ENCODE results near the gene BABAM2. TPM values are rescaled to one million over a fixed set of nuclear protein-coding genes. Genes with fewer than 3 reads are reported as not detected.

Gene BABAM2
- total and polyA plus RNA-seq, 4 donors = 9.9 to 17.0 (median 13.9) TPM

DNA sequence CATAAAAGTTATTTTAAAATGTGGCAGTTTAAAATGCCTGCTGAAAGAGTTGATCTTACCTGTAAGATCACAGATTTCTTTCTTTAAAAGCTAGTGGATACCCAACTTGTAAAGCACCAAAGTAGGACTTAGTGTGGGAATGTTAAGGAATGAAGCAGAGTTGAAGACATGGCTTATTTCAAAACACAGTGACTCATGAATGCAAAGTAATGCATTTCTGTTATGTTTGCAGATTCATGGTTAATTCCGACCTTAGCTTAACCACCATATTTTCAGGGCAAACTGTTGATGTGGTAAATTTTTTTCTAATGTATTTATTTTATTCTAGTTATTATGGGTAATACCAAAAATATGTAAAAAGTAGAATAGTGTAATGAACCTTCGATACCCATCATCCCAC, 295.4 kb downstream of the BABAM2 start (continued):
- no peak for TF ChIP-seq RXRA (IDR thresholded peaks at IDR 0.05)
- TF ChIP-seq HNF4G (IDR thresholded peaks at IDR 0.05) = no peak

DNA sequence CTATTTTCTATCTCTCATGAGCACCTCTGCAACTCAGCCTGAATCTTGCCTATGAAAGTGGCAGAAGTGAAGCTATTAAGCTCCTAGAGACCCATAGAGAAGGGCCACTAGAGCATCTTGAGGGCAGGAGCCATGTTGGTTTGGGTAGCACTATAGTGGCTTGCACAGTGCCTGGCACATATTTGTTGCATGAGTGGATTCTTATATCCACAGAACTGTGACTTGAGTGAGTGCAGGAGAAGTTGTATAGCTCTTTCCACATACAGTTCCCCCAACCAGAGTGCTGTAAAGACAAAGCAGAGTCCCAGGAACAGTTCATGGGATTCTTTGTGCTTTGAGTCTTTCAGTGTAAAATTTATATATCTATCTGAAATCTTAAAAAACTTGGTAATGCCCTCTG, 296.7 kb downstream of the BABAM2 start:
- H3K27ac ChIP-seq (ENCODE audit: low read depth in 1 of 2, low read length in 2 of 2) = no peak overlapping the region
- TF ChIP-seq HNF4G (IDR thresholded peaks at IDR 0.05) (no peak), HNF4A (conservative IDR thresholded peaks at IDR 0.05) (no peak), RXRA (IDR thresholded peaks at IDR 0.05) (no peak), YY1 (IDR thresholded peaks at IDR 0.05) (no peak), JUND (IDR thresholded peaks at IDR 0.05) (no peak), RAD21 (IDR thresholded peaks at IDR 0.05) (no peak), TAF1 (conservative IDR thresholded peaks at IDR 0.05) (no peak), EGR1 (IDR thresholded peaks at IDR 0.05; ENCODE audit: low read depth in 2 of 2) (no peak), SP1 (IDR thresholded peaks at IDR 0.05) (no peak)
- TF ChIP-seq, protein P1, sequence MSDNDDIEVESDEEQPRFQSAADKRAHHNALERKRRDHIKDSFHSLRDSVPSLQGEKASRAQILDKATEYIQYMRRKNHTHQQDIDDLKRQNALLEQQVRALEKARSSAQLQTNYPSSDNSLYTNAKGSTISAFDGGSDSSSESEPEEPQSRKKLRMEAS (IDR thresholded peaks at IDR 0.05) = no peak
- TF ChIP-seq, protein P2, sequence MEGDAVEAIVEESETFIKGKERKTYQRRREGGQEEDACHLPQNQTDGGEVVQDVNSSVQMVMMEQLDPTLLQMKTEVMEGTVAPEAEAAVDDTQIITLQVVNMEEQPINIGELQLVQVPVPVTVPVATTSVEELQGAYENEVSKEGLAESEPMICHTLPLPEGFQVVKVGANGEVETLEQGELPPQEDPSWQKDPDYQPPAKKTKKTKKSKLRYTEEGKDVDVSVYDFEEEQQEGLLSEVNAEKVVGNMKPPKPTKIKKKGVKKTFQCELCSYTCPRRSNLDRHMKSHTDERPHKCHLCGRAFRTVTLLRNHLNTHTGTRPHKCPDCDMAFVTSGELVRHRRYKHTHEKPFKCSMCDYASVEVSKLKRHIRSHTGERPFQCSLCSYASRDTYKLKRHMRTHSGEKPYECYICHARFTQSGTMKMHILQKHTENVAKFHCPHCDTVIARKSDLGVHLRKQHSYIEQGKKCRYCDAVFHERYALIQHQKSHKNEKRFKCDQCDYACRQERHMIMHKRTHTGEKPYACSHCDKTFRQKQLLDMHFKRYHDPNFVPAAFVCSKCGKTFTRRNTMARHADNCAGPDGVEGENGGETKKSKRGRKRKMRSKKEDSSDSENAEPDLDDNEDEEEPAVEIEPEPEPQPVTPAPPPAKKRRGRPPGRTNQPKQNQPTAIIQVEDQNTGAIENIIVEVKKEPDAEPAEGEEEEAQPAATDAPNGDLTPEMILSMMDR (IDR thresholded peaks at IDR 0.05; ENCODE audit: low read depth, low read length, missing input control) = no peak
- TF ChIP-seq, protein P3, sequence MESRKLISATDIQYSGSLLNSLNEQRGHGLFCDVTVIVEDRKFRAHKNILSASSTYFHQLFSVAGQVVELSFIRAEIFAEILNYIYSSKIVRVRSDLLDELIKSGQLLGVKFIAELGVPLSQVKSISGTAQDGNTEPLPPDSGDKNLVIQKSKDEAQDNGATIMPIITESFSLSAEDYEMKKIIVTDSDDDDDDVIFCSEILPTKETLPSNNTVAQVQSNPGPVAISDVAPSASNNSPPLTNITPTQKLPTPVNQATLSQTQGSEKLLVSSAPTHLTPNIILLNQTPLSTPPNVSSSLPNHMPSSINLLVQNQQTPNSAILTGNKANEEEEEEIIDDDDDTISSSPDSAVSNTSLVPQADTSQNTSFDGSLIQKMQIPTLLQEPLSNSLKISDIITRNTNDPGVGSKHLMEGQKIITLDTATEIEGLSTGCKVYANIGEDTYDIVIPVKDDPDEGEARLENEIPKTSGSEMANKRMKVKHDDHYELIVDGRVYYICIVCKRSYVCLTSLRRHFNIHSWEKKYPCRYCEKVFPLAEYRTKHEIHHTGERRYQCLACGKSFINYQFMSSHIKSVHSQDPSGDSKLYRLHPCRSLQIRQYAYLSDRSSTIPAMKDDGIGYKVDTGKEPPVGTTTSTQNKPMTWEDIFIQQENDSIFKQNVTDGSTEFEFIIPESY (IDR thresholded peaks at IDR 0.05) = no peak
- TF ChIP-seq, protein P4, sequence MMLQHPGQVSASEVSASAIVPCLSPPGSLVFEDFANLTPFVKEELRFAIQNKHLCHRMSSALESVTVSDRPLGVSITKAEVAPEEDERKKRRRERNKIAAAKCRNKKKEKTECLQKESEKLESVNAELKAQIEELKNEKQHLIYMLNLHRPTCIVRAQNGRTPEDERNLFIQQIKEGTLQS (IDR thresholded peaks at IDR 0.05) = no peak
- TF ChIP-seq, protein P5, sequence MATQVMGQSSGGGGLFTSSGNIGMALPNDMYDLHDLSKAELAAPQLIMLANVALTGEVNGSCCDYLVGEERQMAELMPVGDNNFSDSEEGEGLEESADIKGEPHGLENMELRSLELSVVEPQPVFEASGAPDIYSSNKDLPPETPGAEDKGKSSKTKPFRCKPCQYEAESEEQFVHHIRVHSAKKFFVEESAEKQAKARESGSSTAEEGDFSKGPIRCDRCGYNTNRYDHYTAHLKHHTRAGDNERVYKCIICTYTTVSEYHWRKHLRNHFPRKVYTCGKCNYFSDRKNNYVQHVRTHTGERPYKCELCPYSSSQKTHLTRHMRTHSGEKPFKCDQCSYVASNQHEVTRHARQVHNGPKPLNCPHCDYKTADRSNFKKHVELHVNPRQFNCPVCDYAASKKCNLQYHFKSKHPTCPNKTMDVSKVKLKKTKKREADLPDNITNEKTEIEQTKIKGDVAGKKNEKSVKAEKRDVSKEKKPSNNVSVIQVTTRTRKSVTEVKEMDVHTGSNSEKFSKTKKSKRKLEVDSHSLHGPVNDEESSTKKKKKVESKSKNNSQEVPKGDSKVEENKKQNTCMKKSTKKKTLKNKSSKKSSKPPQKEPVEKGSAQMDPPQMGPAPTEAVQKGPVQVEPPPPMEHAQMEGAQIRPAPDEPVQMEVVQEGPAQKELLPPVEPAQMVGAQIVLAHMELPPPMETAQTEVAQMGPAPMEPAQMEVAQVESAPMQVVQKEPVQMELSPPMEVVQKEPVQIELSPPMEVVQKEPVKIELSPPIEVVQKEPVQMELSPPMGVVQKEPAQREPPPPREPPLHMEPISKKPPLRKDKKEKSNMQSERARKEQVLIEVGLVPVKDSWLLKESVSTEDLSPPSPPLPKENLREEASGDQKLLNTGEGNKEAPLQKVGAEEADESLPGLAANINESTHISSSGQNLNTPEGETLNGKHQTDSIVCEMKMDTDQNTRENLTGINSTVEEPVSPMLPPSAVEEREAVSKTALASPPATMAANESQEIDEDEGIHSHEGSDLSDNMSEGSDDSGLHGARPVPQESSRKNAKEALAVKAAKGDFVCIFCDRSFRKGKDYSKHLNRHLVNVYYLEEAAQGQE (IDR thresholded peaks at IDR 0.05) = no peak

More for the DNA sequence above, 296.7 kb downstream of the BABAM2 start:
- Histone ChIP-seq H3K4me1 (ENCODE audit: control insufficient read depth in 4 of 4, insufficient read depth in 4 of 4, low read length in 3 of 4) (no peaks in the 10 kb centered on the region), H3K9ac (ENCODE audit: low read depth in 1 of 2, low read length in 2 of 2) (no peak overlapping the region), H3K27me3 (ENCODE audit: control insufficient read depth in 4 of 4, insufficient read depth in 4 of 4, low read length in 3 of 4) (no peaks in the 10 kb centered on the region), H3K4me3 (ENCODE audit: low read depth in 1 of 3, low read length in 3 of 3) (no peak overlapping the region), H3K9me3 (ENCODE audit: control insufficient read depth in 4 of 4, low read length in 3 of 4) (no peaks in the 10 kb centered on the region), H3K36me3 (ENCODE audit: control insufficient read depth in 4 of 4, insufficient read depth in 3 of 4, low read depth in 1 of 4, low read length in 3 of 4) (no peaks in the 10 kb centered on the region)
- no peak for DNase-seq (ENCODE audit: low spot score)

Data from liver (tissue), 9 donors.